A549 (cell line): ENCODE data around the gene AKT1S1.

Experiments
- CEBPB ChIP-seq, 2 experiments: fragments of >200 bp in 1 of 2; sonication (Bioruptor Twin) in 1 of 2; formaldehyde crosslinking in 1 of 2; IDR thresholded peaks; 2 replicates each; pipeline ENCODE4 v1.6.1; 2012 to 2016
- CHD2 ChIP-seq: fragments of 150-350 bp; IDR thresholded peaks from 2 replicates; pipeline ENCODE4 v1.6.1; 2014; ENCODE audit warnings: low read length; ENCODE audit not compliant: partially characterized antibody
- HDAC2 ChIP-seq: fragments of 200-600 bp; sonication (generic); IDR thresholded peaks from 2 replicates; pipeline ENCODE4 v1.6.1; 2016
- HEYL ChIP-seq: fragments of 250-450 bp; sonication (Bioruptor Pico); IDR thresholded peaks from 2 replicates; pipeline ENCODE4 v1.8.0; 2021; ENCODE audit warnings: mild to moderate bottlenecking, moderate library complexity
- HOXB13 ChIP-seq: fragments of 250-450 bp; sonication (Bioruptor Pico); IDR thresholded peaks from 2 replicates; pipeline ENCODE4 v1.5.0; 2020; ENCODE audit warnings: low read depth, mild to moderate bottlenecking, moderate library complexity
- KDM5A ChIP-seq: fragments of 200-600 bp; sonication (generic); IDR thresholded peaks from 2 replicates; pipeline ENCODE4 v1.6.1; 2016; ENCODE audit warnings: antibody characterized with exemption, mild to moderate bottlenecking
- MAZ ChIP-seq: fragments of 150-350 bp; IDR thresholded peaks from 2 replicates; pipeline ENCODE4 v1.6.1; 2014; ENCODE audit warnings: antibody characterized with exemption, low read depth, low read length, borderline replicate concordance
- POLR2A ChIP-seq: IDR thresholded peaks from 2 replicates; pipeline ENCODE4 v1.6.1; 2012; ENCODE audit warnings: mild to moderate bottlenecking, low read length
- RAD21 ChIP-seq, 2 experiments: fragments of >200 bp in 1 of 2; sonication (Bioruptor Twin) in 1 of 2; formaldehyde crosslinking in 1 of 2; IDR thresholded peaks in 1 of 2; conservative IDR thresholded peaks in 1 of 2; 2 replicates in 1 of 2; 3 replicates in 1 of 2; pipeline ENCODE4 v1.6.1; 2012 to 2018; ENCODE audit warnings: inconsistent platforms in 1 of 2
- TP53 ChIP-seq: fragments of 250-450 bp; sonication (Bioruptor Pico); IDR thresholded peaks from 2 replicates; pipeline ENCODE4 v1.5.0; 2021; ENCODE audit warnings: mild to moderate bottlenecking, moderate library complexity
- TF ChIP-seq, protein P1 (sequence below): fragments of >200 bp; sonication (Bioruptor Twin); formaldehyde crosslinking; IDR thresholded peaks from 3 replicates; pipeline ENCODE4 v1.5.1; 2016
- TF ChIP-seq, protein P2 (sequence below): fragments of 200-600 bp; sonication (generic); IDR thresholded peaks from 2 replicates; pipeline ENCODE4 v1.6.1; 2016; ENCODE audit warnings: antibody characterized with exemption, mild to moderate bottlenecking, moderate library complexity
- TF ChIP-seq, protein P3 (sequence below): IDR thresholded peaks from 2 replicates; pipeline ENCODE4 v1.6.1; 2012
- TF ChIP-seq, protein P4 (sequence below): fragments of 450-650 bp; IDR thresholded peaks from 2 replicates; pipeline ENCODE4 v1.6.1; 2014; ENCODE audit warnings: antibody characterized with exemption

DNA sequence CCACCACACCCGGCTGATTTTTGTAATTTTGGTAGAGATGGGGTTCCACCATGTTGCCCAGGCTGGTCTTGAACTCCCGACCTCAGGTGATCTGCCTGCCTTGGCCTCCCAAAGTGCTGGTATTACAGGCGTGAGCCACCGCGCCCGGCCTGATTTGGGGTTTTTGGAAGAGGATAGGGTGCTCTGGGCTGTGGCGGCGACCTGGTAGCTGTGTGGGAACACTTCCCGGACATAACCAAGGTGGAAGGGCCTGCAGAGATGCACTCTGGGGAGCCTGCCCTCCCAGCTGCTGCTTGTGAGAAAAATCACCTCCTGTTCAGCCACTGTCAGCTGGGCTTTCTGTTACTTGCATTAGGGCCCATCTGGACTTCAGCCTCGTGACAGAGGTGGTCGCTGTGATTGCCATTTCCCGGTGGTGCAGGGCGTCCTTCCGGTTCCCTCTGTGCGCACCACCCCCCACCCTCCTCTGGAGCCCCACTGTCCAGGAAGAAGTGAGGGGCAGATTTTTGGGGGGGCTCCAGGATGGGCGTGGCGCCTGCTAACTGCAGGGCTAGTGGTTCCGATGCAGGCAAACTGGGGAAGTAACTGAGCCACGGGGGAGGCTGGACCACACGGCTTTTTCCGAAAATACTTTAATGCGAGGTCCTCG is 12.0 kb upstream of the AKT1S1 start:
- no peak for TF ChIP-seq TP53
- TF ChIP-seq KDM5A, result no peak
- TF ChIP-seq, protein P1, sequence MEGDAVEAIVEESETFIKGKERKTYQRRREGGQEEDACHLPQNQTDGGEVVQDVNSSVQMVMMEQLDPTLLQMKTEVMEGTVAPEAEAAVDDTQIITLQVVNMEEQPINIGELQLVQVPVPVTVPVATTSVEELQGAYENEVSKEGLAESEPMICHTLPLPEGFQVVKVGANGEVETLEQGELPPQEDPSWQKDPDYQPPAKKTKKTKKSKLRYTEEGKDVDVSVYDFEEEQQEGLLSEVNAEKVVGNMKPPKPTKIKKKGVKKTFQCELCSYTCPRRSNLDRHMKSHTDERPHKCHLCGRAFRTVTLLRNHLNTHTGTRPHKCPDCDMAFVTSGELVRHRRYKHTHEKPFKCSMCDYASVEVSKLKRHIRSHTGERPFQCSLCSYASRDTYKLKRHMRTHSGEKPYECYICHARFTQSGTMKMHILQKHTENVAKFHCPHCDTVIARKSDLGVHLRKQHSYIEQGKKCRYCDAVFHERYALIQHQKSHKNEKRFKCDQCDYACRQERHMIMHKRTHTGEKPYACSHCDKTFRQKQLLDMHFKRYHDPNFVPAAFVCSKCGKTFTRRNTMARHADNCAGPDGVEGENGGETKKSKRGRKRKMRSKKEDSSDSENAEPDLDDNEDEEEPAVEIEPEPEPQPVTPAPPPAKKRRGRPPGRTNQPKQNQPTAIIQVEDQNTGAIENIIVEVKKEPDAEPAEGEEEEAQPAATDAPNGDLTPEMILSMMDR, result no peak
- no peak for TF ChIP-seq RAD21 (conservative IDR thresholded peaks at IDR 0.05 in 1 of 2, IDR thresholded peaks at IDR 0.05 in 1 of 2)
- TF ChIP-seq, protein P2, sequence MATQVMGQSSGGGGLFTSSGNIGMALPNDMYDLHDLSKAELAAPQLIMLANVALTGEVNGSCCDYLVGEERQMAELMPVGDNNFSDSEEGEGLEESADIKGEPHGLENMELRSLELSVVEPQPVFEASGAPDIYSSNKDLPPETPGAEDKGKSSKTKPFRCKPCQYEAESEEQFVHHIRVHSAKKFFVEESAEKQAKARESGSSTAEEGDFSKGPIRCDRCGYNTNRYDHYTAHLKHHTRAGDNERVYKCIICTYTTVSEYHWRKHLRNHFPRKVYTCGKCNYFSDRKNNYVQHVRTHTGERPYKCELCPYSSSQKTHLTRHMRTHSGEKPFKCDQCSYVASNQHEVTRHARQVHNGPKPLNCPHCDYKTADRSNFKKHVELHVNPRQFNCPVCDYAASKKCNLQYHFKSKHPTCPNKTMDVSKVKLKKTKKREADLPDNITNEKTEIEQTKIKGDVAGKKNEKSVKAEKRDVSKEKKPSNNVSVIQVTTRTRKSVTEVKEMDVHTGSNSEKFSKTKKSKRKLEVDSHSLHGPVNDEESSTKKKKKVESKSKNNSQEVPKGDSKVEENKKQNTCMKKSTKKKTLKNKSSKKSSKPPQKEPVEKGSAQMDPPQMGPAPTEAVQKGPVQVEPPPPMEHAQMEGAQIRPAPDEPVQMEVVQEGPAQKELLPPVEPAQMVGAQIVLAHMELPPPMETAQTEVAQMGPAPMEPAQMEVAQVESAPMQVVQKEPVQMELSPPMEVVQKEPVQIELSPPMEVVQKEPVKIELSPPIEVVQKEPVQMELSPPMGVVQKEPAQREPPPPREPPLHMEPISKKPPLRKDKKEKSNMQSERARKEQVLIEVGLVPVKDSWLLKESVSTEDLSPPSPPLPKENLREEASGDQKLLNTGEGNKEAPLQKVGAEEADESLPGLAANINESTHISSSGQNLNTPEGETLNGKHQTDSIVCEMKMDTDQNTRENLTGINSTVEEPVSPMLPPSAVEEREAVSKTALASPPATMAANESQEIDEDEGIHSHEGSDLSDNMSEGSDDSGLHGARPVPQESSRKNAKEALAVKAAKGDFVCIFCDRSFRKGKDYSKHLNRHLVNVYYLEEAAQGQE, result no peak
- TF ChIP-seq, protein P3, sequence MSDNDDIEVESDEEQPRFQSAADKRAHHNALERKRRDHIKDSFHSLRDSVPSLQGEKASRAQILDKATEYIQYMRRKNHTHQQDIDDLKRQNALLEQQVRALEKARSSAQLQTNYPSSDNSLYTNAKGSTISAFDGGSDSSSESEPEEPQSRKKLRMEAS, result no peak
- TF ChIP-seq CEBPB (IDR thresholded peaks at IDR 0.05), result no peak
- TF ChIP-seq, protein P4, sequence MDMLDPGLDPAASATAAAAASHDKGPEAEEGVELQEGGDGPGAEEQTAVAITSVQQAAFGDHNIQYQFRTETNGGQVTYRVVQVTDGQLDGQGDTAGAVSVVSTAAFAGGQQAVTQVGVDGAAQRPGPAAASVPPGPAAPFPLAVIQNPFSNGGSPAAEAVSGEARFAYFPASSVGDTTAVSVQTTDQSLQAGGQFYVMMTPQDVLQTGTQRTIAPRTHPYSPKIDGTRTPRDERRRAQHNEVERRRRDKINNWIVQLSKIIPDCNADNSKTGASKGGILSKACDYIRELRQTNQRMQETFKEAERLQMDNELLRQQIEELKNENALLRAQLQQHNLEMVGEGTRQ, result no peak
- no peak for TF ChIP-seq POLR2A
- no peak for TF ChIP-seq HDAC2
- no peak for TF ChIP-seq CHD2
- no peak for TF ChIP-seq HOXB13
- TF ChIP-seq HEYL (CRISPR knock-in tag), result no peak
- no peak for TF ChIP-seq MAZ
